Thyroid gland (tissue), 4 donors: ENCODE results near the gene HSPA6. TPM values are rescaled to one million over a fixed set of nuclear protein-coding genes. Genes with fewer than 3 reads are reported as not detected.
"Not testable (repeated sequence)": the region's sequence is repeated elsewhere in the genome, so short reads cannot be mapped to it uniquely, and the experiment has no call there.

Experiments
- DNase-seq, 2 donors: peaks; one replicate each; pipeline ENCODE4 v3.0.0-alpha.2; 2019
- H3K27ac ChIP-seq, 3 donors: fragments of 200-600 bp; sonication (generic); 1 replicate in 2 of 3; 2 replicates in 1 of 3; pipeline ENCODE4 v1.5.1; 2016 to 2019; ENCODE audit warnings: mild to moderate bottlenecking in 1 of 3, moderate library complexity in 1 of 3
- H3K27me3 ChIP-seq: fragments of 200-600 bp; sonication (generic); one replicate; pipeline ENCODE4 v1.5.1; 2019
- H3K36me3 ChIP-seq, 2 donors: fragments of 200-600 bp; sonication (generic); one replicate each; pipeline ENCODE4 v1.5.1; 2016 to 2019
- H3K4me1 ChIP-seq, 2 donors: fragments of 200-600 bp; sonication (generic); one replicate each; pipeline ENCODE4 v1.5.1; 2017 to 2019
- H3K4me3 ChIP-seq, 3 donors: fragments of 200-600 bp; sonication (generic); replicated peaks in 1 of 3; 1 replicate in 2 of 3; 2 replicates in 1 of 3; pipeline ENCODE4 v1.5.1; 2016; ENCODE audit warnings: mild to moderate bottlenecking in 1 of 3
- H3K9me3 ChIP-seq: fragments of 200-600 bp; sonication (generic); one replicate; pipeline ENCODE4 v1.5.1; 2017
- POLR2A ChIP-seq, 2 donors: fragments of 450-650 bp; IDR thresholded peaks; one replicate each; pipeline ENCODE4 v1.6.1; 2017; ENCODE audit warnings: antibody characterized with exemption in 2 of 2, mild to moderate bottlenecking in 2 of 2, moderate library complexity in 1 of 2
- WGBS, 2 donors: methylation state at CpG; one replicate each; pipeline ENCODE4 v1.1.5; 2017; 5-methylcytosine and 5-hydroxymethylcytosine counted together
- intact Hi-C: fragments of 100-400 bp; cut with DNase I; formaldehyde crosslinking; loops from one replicate; pipeline ENCODE4 v1.15.1; 2023
- total RNA-seq, 4 donors: library from RNA; depleted of rRNA; stranded (reverse); fragments of >200 nt; gene quantifications; one replicate each; pipeline ENCODE4 v1.2.3, GENCODE V29; 2016
- TF ChIP-seq, protein P1 (sequence below), 6 experiments: fragments of 200-600 bp in 3 of 6; fragments of 450-650 bp in 3 of 6; sonication (generic) in 3 of 6; IDR thresholded peaks; one replicate each; pipeline ENCODE4 v1.5.1; 2016 to 2019; ENCODE audit warnings: antibody characterized with exemption in 6 of 6, mild to moderate bottlenecking in 2 of 6, inconsistent platforms in 1 of 6, moderate library complexity in 1 of 6

Gene HSPA6
- total RNA-seq, 4 donors from 2014 or later: 0.75 to 4.7 (median 2.7) TPM

DNA sequence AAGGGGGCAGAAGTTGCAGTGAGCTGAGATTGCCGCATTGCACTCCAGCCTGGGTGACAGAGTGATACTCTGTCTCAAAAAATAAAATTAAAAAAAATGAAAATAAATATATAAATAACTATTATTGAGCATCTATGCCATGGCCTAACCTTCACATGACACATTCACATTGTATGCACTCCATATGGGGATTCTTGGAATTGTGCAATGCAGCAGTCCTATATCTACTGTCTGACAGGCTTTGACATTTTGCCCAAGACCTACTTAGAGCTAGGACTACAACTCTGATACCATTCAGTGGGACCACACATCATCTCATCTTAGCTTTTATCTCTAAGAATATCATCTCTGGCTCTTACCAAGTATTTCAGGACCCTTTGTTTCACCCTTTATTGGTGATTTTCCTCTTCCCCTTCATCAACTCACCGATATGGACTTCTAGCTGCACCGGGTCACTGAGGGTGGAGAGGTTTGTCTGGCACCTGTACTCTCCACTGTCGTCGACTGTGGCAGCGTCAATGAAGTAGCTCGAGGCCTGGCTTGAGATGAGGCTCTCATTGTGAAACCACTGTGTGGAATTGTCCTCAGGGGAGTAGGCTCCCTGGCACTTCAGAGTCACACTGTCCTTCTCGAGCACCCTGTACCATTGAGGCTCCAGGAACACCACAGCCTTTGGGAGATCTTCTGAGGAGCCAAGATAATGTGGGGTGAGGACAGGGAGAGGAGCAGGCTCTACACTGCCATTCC, 23.8 kb downstream of the HSPA6 start:
- intact Hi-C loops, H3K27me3 ChIP-seq, DNase-seq, H3K36me3 ChIP-seq, H3K9me3 ChIP-seq, H3K27ac ChIP-seq, H3K4me3 ChIP-seq, H3K4me1 ChIP-seq: not testable (repeated sequence)
- WGBS, 2 donors: 73 to 87% methylated on average over 7 of the region's 8 CpGs

DNA sequence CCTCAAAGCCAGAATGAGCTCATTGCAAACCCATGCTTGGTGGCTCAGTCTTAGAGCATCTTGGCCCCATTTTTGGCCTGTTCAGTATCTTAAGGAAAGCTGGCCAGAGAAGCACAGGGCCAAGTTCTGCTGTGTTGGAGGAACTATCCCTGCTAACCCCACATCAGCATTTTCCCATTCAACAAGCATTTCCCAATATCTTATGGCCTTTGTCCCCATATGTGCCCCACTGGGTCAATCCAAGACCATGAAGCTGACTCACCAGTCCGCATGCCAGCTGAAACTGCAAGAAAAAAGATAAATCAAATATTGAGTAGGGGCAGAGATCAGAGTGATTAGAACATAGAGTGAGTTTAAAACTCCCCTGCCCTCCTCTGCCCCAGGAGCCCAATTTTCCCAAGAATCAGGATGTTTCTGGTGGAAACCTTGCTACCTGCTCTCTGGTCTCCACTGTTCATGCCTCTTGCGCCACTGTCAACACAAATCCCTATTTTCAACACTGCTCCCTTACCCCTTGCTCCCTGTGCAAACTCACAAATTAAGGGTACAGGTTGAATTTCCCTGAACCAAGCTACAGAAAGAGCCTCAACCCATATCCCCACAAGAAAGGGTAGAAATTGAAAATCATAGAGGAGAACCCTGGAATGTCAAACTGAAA, 24.5 kb downstream of the HSPA6 start:
- H3K27ac ChIP-seq, H3K9me3 ChIP-seq, H3K4me3 ChIP-seq, H3K27me3 ChIP-seq, H3K4me1 ChIP-seq, DNase-seq, intact Hi-C loops, H3K36me3 ChIP-seq: not testable (repeated sequence)
- WGBS, 2 donors: 94 to 100% methylated on average over 1 of the region's 2 CpGs

DNA sequence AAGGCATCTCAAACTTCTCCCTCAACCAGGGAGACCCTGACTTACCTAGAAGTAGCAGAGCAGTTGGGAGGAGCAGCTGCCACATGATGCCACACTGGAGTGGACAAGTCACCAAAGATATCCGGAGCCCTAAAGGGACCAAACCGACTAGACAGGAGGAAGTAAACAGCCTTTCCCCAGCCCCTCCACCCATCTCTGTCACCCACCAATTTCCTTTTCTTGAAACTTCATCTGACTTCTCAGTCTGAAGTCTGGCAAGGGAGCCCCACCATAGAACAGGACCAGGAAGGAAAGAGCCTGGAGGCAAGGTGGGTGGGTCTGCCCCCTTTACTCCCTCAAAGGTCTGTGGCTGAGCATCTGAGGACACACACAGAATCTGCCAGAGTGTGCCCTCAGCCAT, 25.3 kb downstream of the HSPA6 start, which contains the start of gene FCGR3A:
FCGR3A (minus strand) TSS at position 167 of the 400 bp plus-strand sequence; CDS start at position 85, 82 bp downstream.
- DNase-seq: no peak
- no peak within 1 kb of the TSS for H3K4me3 ChIP-seq
- no peak within 1 kb of the TSS for H3K27ac ChIP-seq
- H3K9me3 ChIP-seq: no peaks in the 10 kb centered on the region
- no peaks in the 10 kb centered on the region for H3K27me3 ChIP-seq
- TF ChIP-seq POLR2A (IDR thresholded peaks at IDR 0.05): no peak
- TF ChIP-seq, protein P1, sequence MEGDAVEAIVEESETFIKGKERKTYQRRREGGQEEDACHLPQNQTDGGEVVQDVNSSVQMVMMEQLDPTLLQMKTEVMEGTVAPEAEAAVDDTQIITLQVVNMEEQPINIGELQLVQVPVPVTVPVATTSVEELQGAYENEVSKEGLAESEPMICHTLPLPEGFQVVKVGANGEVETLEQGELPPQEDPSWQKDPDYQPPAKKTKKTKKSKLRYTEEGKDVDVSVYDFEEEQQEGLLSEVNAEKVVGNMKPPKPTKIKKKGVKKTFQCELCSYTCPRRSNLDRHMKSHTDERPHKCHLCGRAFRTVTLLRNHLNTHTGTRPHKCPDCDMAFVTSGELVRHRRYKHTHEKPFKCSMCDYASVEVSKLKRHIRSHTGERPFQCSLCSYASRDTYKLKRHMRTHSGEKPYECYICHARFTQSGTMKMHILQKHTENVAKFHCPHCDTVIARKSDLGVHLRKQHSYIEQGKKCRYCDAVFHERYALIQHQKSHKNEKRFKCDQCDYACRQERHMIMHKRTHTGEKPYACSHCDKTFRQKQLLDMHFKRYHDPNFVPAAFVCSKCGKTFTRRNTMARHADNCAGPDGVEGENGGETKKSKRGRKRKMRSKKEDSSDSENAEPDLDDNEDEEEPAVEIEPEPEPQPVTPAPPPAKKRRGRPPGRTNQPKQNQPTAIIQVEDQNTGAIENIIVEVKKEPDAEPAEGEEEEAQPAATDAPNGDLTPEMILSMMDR (IDR thresholded peaks at IDR 0.05): no peak
- no peaks in the 10 kb centered on the region for H3K4me1 ChIP-seq
- no peaks in the 10 kb centered on the region for H3K36me3 ChIP-seq
- WGBS, 2 donors: 84 to 90% methylated on average over 2 of the region's 2 CpGs
- intact Hi-C loops: no loop called here

DNA sequence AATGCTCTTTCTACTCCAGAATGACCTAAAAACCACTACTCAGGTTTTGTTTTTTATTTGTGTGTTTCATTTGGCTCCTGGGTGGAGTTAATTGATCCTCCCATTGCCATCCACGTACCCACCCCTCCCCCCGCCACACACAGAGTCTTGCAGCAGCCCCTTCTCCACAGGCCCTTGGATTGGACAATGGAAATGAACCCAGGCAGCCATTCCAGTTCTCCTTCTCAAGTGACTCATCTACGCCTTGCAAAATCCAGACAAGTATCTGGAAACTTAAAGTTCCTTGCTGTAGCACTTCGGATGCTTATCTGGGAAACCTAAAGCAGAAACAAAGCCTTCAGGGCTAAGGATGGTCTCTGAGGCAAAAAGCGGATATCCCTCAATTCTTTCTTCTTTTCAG, 26.6 kb downstream of the HSPA6 start:
- 86 to 93% methylated on average over 5 of the region's 5 CpGs for WGBS, 2 donors
- H3K27me3 ChIP-seq, H3K27ac ChIP-seq, H3K4me3 ChIP-seq, H3K4me1 ChIP-seq, intact Hi-C loops, H3K36me3 ChIP-seq, H3K9me3 ChIP-seq, DNase-seq: not testable (repeated sequence)

DNA sequence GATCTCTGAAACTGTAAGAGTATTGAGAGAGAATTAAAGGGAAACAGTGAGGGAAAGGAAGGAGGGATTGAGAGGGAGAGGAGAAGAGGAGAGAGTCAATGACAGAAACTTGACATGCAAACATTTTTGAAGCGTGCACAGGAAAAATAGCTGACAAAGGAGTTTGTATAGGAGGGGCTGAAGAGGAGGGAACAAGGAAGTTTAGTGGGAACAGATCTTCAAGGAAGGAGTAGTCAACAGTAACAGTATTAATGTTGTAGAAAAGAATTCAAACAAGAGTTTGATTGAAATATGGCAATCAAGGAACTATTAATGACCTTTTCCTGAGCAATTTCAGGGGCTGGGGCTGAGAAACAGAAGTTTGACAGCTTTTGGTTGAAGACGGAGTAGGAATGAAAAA, 29.3 kb downstream of the HSPA6 start:
- 66 to 85% methylated on average over 2 of the region's 2 CpGs for WGBS, 2 donors
- H3K27ac ChIP-seq, H3K4me1 ChIP-seq, H3K36me3 ChIP-seq, H3K27me3 ChIP-seq, intact Hi-C loops, H3K4me3 ChIP-seq, DNase-seq, H3K9me3 ChIP-seq: not testable (repeated sequence)

DNA sequence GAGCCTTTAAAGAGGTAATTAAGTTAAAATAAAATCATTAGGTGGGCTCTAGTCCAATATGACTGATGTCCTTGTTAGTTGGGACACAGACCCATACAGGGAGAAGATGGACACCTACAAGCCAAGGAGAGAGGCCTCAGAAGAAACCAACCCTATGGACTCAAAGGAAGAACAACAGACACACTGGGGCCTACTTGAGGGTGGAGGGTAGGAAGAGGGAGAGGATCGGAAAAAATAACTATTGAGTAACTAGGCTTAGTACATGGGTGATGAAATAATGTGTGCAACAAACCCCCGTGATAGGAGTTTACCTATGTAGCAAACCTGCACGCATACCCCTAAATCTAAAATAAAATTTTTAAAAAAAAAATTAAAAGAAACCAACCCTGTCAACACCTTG, 30.0 kb downstream of the HSPA6 start:
- H3K4me1 ChIP-seq, intact Hi-C loops, H3K4me3 ChIP-seq, H3K36me3 ChIP-seq, DNase-seq, H3K9me3 ChIP-seq, H3K27me3 ChIP-seq, H3K27ac ChIP-seq: not testable (repeated sequence)
- WGBS, 2 donors: 89 to 94% methylated on average over 3 of the region's 3 CpGs

DNA sequence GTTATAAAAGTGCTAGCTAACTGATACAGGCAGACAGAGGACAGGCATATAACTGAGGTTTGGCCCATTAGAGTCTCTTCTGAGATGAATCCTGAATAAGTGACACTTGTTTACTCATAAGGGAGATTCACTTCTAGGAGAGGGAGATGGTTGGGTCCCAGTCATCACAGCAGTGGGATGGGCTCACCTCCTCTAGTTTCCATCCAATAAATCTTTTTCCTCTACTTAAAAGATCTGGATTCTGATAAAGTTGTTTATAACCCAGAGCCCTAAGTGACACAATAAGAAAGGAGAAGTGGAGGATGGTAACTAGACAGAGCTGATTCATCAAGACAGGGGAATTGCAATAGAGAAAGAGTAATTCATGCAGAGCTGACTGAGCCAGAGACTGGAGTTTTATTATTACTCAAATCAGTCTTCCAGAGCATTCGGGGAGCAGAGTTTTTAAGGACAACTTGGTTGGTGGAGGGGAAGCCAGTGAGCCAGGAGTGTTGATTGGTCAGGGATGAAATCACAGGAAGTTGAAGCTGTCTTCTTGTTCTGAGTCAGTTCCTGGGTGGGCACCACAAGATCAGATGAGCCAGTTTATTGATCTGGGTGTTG, 30.6 kb downstream of the HSPA6 start:
- H3K4me3 ChIP-seq, H3K27me3 ChIP-seq, intact Hi-C loops, H3K9me3 ChIP-seq, H3K4me1 ChIP-seq, DNase-seq, H3K27ac ChIP-seq, H3K36me3 ChIP-seq: not testable (repeated sequence)
- 55 to 71% methylated on average over 1 of the region's 1 CpG for WGBS, 2 donors

DNA sequence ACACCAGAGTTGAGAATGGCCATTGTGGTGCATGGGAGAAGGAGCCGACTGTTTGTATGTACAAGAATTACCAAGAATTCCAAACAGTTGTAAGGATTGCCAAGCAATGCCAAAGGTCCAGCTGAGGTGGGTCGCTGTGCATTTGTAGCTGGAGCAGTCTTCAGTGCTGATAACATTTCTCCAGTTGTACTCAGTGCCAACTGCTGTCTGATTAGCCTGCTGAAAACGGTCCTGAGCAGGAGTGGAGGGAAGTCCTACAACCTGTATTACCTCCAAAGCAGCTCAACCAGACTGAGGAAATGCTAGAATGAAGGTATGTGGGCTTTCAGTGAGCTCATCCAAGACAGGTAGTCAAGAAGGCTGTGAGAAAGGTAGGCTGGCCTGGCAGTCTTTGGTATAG, 31.8 kb downstream of the HSPA6 start:
- H3K27me3 ChIP-seq, H3K27ac ChIP-seq, H3K4me1 ChIP-seq, intact Hi-C loops, H3K9me3 ChIP-seq, H3K4me3 ChIP-seq, DNase-seq, H3K36me3 ChIP-seq: not testable (repeated sequence)
- WGBS, 2 donors: 70 to 80% methylated on average over 3 of the region's 3 CpGs

DNA sequence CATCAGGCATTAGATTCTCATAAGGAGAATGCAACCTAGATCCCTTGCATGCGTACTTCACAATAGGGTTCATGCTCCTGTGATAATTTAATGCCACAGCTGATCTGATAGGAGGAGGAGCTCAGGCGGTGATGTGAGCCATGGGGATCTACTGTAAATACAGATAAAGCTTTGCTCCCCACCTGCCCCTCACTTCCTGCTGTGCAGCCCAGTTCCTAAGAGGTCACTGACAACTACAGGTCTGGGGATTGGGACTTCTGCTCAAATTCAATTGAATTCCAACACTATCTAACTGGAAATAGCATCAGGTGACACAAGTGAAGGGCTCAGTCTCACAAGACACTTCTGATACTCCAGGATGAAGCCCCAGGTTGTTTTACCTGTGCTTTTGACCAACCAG, 32.6 kb downstream of the HSPA6 start:
- H3K36me3 ChIP-seq, DNase-seq, H3K27me3 ChIP-seq, H3K27ac ChIP-seq, intact Hi-C loops, H3K9me3 ChIP-seq, H3K4me1 ChIP-seq, H3K4me3 ChIP-seq: not testable (repeated sequence)
- WGBS, 2 donors: 100% methylated on average over 2 of the region's 2 CpGs; no CpG with 5 or more reads in 1 of the 2 donors

DNA sequence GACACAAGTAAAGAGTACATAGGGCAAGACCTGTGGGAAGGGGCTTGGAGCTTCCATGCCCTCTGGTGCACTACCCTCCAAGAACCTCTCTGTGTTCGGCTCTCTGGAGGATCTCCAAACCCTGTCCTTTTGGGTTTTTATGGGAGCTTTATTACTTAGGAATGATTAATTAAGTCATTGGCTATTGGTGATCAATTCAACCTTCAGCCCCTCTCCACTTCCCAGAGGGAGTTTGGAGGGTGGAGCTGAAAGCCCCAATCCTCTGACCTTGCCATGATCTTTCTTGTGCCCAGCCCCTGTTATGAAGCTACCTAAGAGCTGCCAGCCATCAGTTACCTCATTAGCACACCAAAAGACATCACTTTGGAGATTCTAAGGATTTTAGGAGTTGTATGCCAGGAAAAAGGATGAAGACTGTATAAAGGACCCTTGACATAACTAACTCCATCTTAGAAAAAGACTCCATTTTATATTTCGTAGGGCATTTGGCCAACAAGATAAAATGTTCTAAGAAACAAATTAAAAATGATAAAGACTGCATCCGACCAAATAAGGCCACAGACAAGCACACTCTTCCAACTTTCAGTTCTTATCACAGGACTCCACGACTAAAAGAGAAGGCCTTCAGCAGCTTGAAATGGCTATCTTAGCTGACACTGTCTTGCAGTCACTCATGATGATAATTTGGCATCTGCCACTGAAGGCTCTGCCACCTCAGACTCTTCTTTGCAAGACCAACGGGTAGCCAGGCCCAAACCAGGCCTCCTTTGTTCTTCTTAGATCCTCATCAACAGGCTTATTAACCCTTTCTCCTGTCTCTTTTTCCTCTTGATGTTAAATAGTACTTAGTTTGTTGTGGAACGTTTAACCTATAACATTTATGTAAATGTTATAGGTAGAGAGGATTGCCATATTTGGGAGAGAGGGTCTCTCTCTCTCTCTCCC, 33.4 kb downstream of the HSPA6 start:
- H3K27me3 ChIP-seq, H3K36me3 ChIP-seq, H3K9me3 ChIP-seq, H3K27ac ChIP-seq, intact Hi-C loops, DNase-seq, H3K4me1 ChIP-seq, H3K4me3 ChIP-seq: not testable (repeated sequence)
- WGBS, 2 donors: 67 to 79% methylated on average over 4 to 6 of the region's 6 CpGs
